GM06990 (cell line): Measurements from ENCODE around the gene TRPM3.

Experiments
- DNase-seq: peaks from one replicate; pipeline ENCODE4 v3.0.0-alpha.2; 2011; ENCODE audit not compliant: insufficient read length; ENCODE audit errors: extremely low read depth
- H3K27me3 ChIP-seq: replicated peaks from 2 replicates; pipeline ENCODE4 v1.6.0; 2011; ENCODE audit warnings: low read length; ENCODE audit not compliant: control insufficient read depth, insufficient read depth
- H3K36me3 ChIP-seq: 2 replicates; pipeline ENCODE4 v1.5.1; 2011; ENCODE audit warnings: low read length; ENCODE audit not compliant: control insufficient read depth, insufficient read depth
- H3K4me3 ChIP-seq: replicated peaks from 2 replicates; pipeline ENCODE4 v1.5.1; 2011; ENCODE audit warnings: low read depth, mild to moderate bottlenecking, control low read depth, low read length
- CTCF ChIP-seq: IDR thresholded peaks from 2 replicates; pipeline ENCODE4 v1.5.1; 2011; ENCODE audit warnings: low read length, control low read depth, mild to moderate bottlenecking, inconsistent platforms; ENCODE audit not compliant: insufficient read depth, poor library complexity, severe bottlenecking

TRPM3 gene

GRCh38 chr9:70563010-70563409 lies 558.4 kb downstream of the TRPM3 start:
- H3K36me3 ChIP-seq = no peaks in the 10 kb centered on the region
- DNase-seq = no peak
- no peak for TF ChIP-seq CTCF
- H3K4me3 ChIP-seq = no peak overlapping the region
- H3K27me3 ChIP-seq = no peaks in the 10 kb centered on the region

- H3K4me3 ChIP-seq = no peak overlapping the region
- H3K36me3 ChIP-seq = no peaks in the 10 kb centered on the region
- no peaks in the 10 kb centered on the region for H3K27me3 ChIP-seq
- DNase-seq = no peak
- no peak for TF ChIP-seq CTCF
Measured at GRCh38 chr9:70561786-70562395, 559.5 kb downstream of the TRPM3 start.

GRCh38 chr9:70561111-70561510 lies 560.3 kb downstream of the TRPM3 start:
- Histone ChIP-seq H3K27me3 (no peaks in the 10 kb centered on the region), H3K36me3 (no peaks in the 10 kb centered on the region), H3K4me3 (no peak overlapping the region)
- DNase-seq = no peak
- no peak for TF ChIP-seq CTCF

GRCh38 chr9:70559102-70559501 lies 562.3 kb downstream of the TRPM3 start:
- H3K4me3 ChIP-seq = no peak overlapping the region
- no peak for TF ChIP-seq CTCF
- H3K27me3 ChIP-seq = no peaks in the 10 kb centered on the region
- no peaks in the 10 kb centered on the region for H3K36me3 ChIP-seq
- no peak for DNase-seq

- H3K36me3 ChIP-seq = no peaks in the 10 kb centered on the region
- DNase-seq = peak; percentile 5
- TF ChIP-seq CTCF = no peak
- no peaks in the 10 kb centered on the region for H3K27me3 ChIP-seq
- H3K4me3 ChIP-seq = no peak overlapping the region
Measured at GRCh38 chr9:70557661-70558369, 563.6 kb downstream of the TRPM3 start.

GRCh38 chr9:70556771-70557170 lies 564.6 kb downstream of the TRPM3 start:
- no peak overlapping the region for H3K4me3 ChIP-seq
- no peak for DNase-seq

More at GRCh38 chr9:70556771-70557170, 564.6 kb downstream of the TRPM3 start:
- no peak for TF ChIP-seq CTCF
- Histone ChIP-seq H3K27me3 (no peaks in the 10 kb centered on the region), H3K36me3 (no peaks in the 10 kb centered on the region)
